HepG2 (cell line): Measurements from ENCODE around the gene FMN2. TPM values are rescaled to one million over a fixed set of nuclear protein-coding genes. Genes with fewer than 3 reads are reported as not detected.

Source experiments
- ATAC-seq: fragments of 200-7000 bp; cut with Tn5 transposase; 3 replicates; pipeline ENCODE4 v1.9.1; 2020; ENCODE audit warnings: mild to moderate bottlenecking, moderate library complexity
- BruUV-seq: library from RNA; stranded (reverse); fragments of 400-500 nt; replicated peaks from 2 replicates; lab custom pipeline; 2021; lab: Mats Ljungman, UMichigan
- CTCF ChIA-PET: fragments of 300-600 bp; formaldehyde crosslinking; extraction: SDS; loops from one replicate; lab custom pipeline; 2021; ENCODE audit warnings: low total read pairs, inconsistent platforms, low intra/inter-chr PET ratio; lab: Yijun Ruan, JAX
- POLR2A ChIA-PET: fragments of 350-600 bp; sonication (Branson Sonifier 250); formaldehyde crosslinking; loops from one replicate; lab custom pipeline; 2020; ENCODE audit warnings: antibody characterized with exemption, inconsistent platforms; lab: Yijun Ruan, JAX
- DNase-seq: peaks from one replicate; pipeline ENCODE4 v3.0.0-alpha.2; 2015; ENCODE audit warnings: low spot score
- FAIRE-seq: peaks from 3 replicates; lab custom pipeline; 2011; peaks lifted over from hg19 to GRCh38; lab: Jason Lieb, UNC
- H2AFZ ChIP-seq: one replicate; pipeline ENCODE4 v1.6.1; 2011; ENCODE audit warnings: low read length, inconsistent platforms
- H3K27ac ChIP-seq: fragments of 300-600 bp; 3 replicates; pipeline ENCODE4 v1.8.0; 2011; ENCODE audit warnings: mixed run types, mild to moderate bottlenecking, mixed read lengths, low read length, inconsistent platforms; ENCODE audit not compliant: insufficient read depth; ENCODE audit errors: extremely low read length
- H3K27me3 ChIP-seq, 2 experiments: fragments of 200-600 bp in 1 of 2; 2 replicates in 1 of 2; 3 replicates in 1 of 2; pipeline versions ENCODE4 v1.6.0 to v1.8.0; 2011; ENCODE audit warnings: low read length in 2 of 2, mild to moderate bottlenecking in 2 of 2, moderate library complexity in 2 of 2, inconsistent platforms in 1 of 2; ENCODE audit not compliant: insufficient read depth in 2 of 2, control insufficient read depth in 1 of 2
- H3K36me3 ChIP-seq, 2 experiments: fragments of 200-600 bp in 1 of 2; replicated peaks in 1 of 2; 2 replicates in 1 of 2; 3 replicates in 1 of 2; pipeline versions ENCODE4 v1.5.1 to v1.8.0; 2011; ENCODE audit warnings: low read length in 2 of 2, inconsistent platforms in 1 of 2; ENCODE audit not compliant: insufficient read depth in 2 of 2, control insufficient read depth in 1 of 2
- H3K4me1 ChIP-seq: 2 replicates; pipeline ENCODE4 v1.5.1; 2012; ENCODE audit warnings: low read length, inconsistent platforms; ENCODE audit not compliant: insufficient read depth
- H3K4me2 ChIP-seq: 2 replicates; pipeline ENCODE4 v1.6.0; 2011; ENCODE audit warnings: low read depth, low read length, inconsistent platforms
- H3K4me3 ChIP-seq, 3 experiments: fragments of 200-600 bp in 1 of 3; sonication (generic), shearing (Covaris generic) in 1 of 3; replicated peaks in 1 of 3; 2 replicates each; pipeline ENCODE4 v1.5.1; 2011 to 2016; ENCODE audit warnings: low read length in 3 of 3, inconsistent platforms in 2 of 3, low read depth in 2 of 3, mild to moderate bottlenecking in 2 of 3, control low read depth in 1 of 3, mixed read lengths in 1 of 3; ENCODE audit not compliant: insufficient read depth in 1 of 3
- H3K79me2 ChIP-seq: one replicate; pipeline ENCODE4 v1.6.1; 2011; ENCODE audit warnings: low read length, inconsistent platforms; ENCODE audit not compliant: insufficient read depth
- H3K9ac ChIP-seq: 2 replicates; pipeline ENCODE4 v1.6.0; 2011; ENCODE audit warnings: mild to moderate bottlenecking, low read depth, low read length, inconsistent platforms; ENCODE audit not compliant: insufficient read depth
- H3K9me3 ChIP-seq: 2 replicates; pipeline ENCODE4 v1.5.1; 2012; ENCODE audit warnings: mild to moderate bottlenecking, low read length
- H4K20me1 ChIP-seq: 2 replicates; pipeline ENCODE4 v1.6.0; 2011; ENCODE audit warnings: inconsistent platforms, mild to moderate bottlenecking, low read length, moderate library complexity; ENCODE audit not compliant: insufficient read depth
- DZIP1 ChIP-seq: sonication (generic); formaldehyde crosslinking; IDR thresholded peaks from 2 replicates; pipeline ENCODE4 v1.5.0; 2020; ENCODE audit warnings: mild to moderate bottlenecking, missing genetic modification reagents
- HNRNPH1 ChIP-seq: fragments of 200-400 bp; formaldehyde crosslinking; optimal IDR thresholded peaks from 2 replicates; pipeline ENCODE3; 2017; ENCODE audit warnings: mild to moderate bottlenecking, low read depth, low read length
- HOXA3 ChIP-seq: sonication (generic); formaldehyde crosslinking; IDR thresholded peaks from 2 replicates; pipeline ENCODE4 v1.5.0; 2020; ENCODE audit warnings: missing genetic modification reagents
- JUND ChIP-seq: sonication (generic); formaldehyde crosslinking; IDR thresholded peaks from 2 replicates; pipeline ENCODE4 v1.8.0; 2022; ENCODE audit warnings: mild to moderate bottlenecking, missing genetic modification reagents
- KLF11 ChIP-seq: IDR thresholded peaks from 2 replicates; pipeline ENCODE4 v1.6.1; 2016; ENCODE audit warnings: missing compliant biosample characterization
- MZF1 ChIP-seq: sonication (generic); formaldehyde crosslinking; IDR thresholded peaks from 2 replicates; pipeline ENCODE4 v1.8.1; 2023; ENCODE audit warnings: mild to moderate bottlenecking, missing genetic modification reagents, borderline replicate concordance
- NCOA1 ChIP-seq: sonication (generic); formaldehyde crosslinking; IDR thresholded peaks from 2 replicates; pipeline ENCODE4 v1.9.0; 2021; ENCODE audit warnings: missing genetic modification reagents
- NCOR1 ChIP-seq: fragments of 200-600 bp; sonication (generic); IDR thresholded peaks from 2 replicates; pipeline ENCODE4 v1.7.0; 2017; ENCODE audit warnings: antibody characterized with exemption, low read length, borderline replicate concordance
- PCBP2 ChIP-seq: fragments of 200-400 bp; formaldehyde crosslinking; optimal IDR thresholded peaks from 2 replicates; pipeline ENCODE3; 2018; ENCODE audit warnings: low read length, low read depth; ENCODE audit not compliant: poor library complexity, severe bottlenecking
- RFXAP ChIP-seq: sonication (generic); formaldehyde crosslinking; IDR thresholded peaks from 2 replicates; pipeline ENCODE4 v1.4.0; 2020; ENCODE audit warnings: missing genetic modification reagents, borderline replicate concordance
- SRSF1 ChIP-seq: fragments of 200-400 bp; formaldehyde crosslinking; optimal IDR thresholded peaks from 2 replicates; pipeline ENCODE3; 2017; ENCODE audit warnings: mild to moderate bottlenecking, low read depth, low read length, moderate library complexity
- ZFP41 ChIP-seq: sonication (generic); formaldehyde crosslinking; IDR thresholded peaks from 2 replicates; pipeline ENCODE4 v1.4.0; 2020; ENCODE audit warnings: mild to moderate bottlenecking, missing genetic modification reagents, borderline replicate concordance
- ZFYVE20 ChIP-seq: sonication (generic); formaldehyde crosslinking; IDR thresholded peaks from 2 replicates; pipeline ENCODE4 v1.8.0; 2023; ENCODE audit warnings: low read depth, mild to moderate bottlenecking, moderate library complexity, missing genetic modification reagents, borderline replicate concordance
- ZNF136 ChIP-seq: sonication (generic); formaldehyde crosslinking; IDR thresholded peaks from 2 replicates; pipeline ENCODE4 v1.8.1; 2022; ENCODE audit warnings: low read depth, mild to moderate bottlenecking, moderate library complexity, missing genetic modification reagents
- ZNF143 ChIP-seq: sonication (generic); formaldehyde crosslinking; IDR thresholded peaks from 2 replicates; pipeline ENCODE4 v1.4.0; 2020; ENCODE audit warnings: missing genetic modification reagents
- ZNF3 ChIP-seq: IDR thresholded peaks from 2 replicates; pipeline ENCODE4 v1.7.0; 2017; ENCODE audit warnings: inconsistent platforms
- ZNF556 ChIP-seq: sonication (generic); formaldehyde crosslinking; IDR thresholded peaks from 2 replicates; pipeline ENCODE4 v1.4.0; 2020; ENCODE audit warnings: mild to moderate bottlenecking, missing genetic modification reagents, borderline replicate concordance
- ZNF569 ChIP-seq: sonication (generic); formaldehyde crosslinking; IDR thresholded peaks from 2 replicates; pipeline ENCODE4 v1.5.0; 2020; ENCODE audit warnings: mild to moderate bottlenecking, missing genetic modification reagents, moderate library complexity, borderline replicate concordance
- ZNF639 ChIP-seq: conservative IDR thresholded peaks from 2 replicates; pipeline ENCODE4 v1.6.1; 2018; ENCODE audit warnings: missing genetic modification reagents
- WGBS: methylation state at CpG from one replicate; pipeline ENCODE4 v1.1.6; 2017; ENCODE audit warnings: low lambda C conversion rate; 5-methylcytosine and 5-hydroxymethylcytosine counted together
- in situ Hi-C: cut with HindIII; loops from 2 replicates; pipeline ENCODE4 v1.10.0; 2017; ENCODE audit warnings: low pct_unique_long_range_greater_than_20kb; ENCODE audit not compliant: extremely low pct_ligation_motif_present
- intact Hi-C: fragments of 100-400 bp; cut with micrococcal nuclease; formaldehyde crosslinking; loops from one replicate; pipeline ENCODE4 v1.10.0; 2022; ENCODE audit not compliant: unreplicated experiment
- polyA plus RNA-seq, 8 experiments: library from polyadenylated mRNA; depleted of rRNA in 3 of 8; stranded (reverse) in 7 of 8; unstranded in 1 of 8; fragments of >200 nt; fragmentation: Illumina TruSeq in 4 of 8; extraction: Trizol in 4 of 8; gene quantifications; 2 replicates each; pipeline versions ENCODE4 v1.2.1 to v1.2.3, GENCODE V29; 2011 to 2016; ENCODE audit warnings: low read depth in 4 of 8, missing spikeins in 1 of 8, mixed read lengths in 1 of 8; ENCODE audit not compliant: insufficient read depth in 1 of 8
- total RNA-seq, 5 experiments: library from RNA; depleted of rRNA; stranded (reverse); fragments of >200 nt; fragmentation: Illumina TruSeq; extraction: Trizol; gene quantifications; 2 replicates each; pipeline ENCODE4 v1.2.3, GENCODE V29; 2016; ENCODE audit warnings: low read depth in 1 of 5

FMN2 gene
- total and polyA plus RNA-seq, 2 of the 13 experiments (the other 11 are each of a cell fraction or from before 2014, with no cell fraction given): not detected

- ATAC-seq (no peak), FAIRE-seq (no peak), DNase-seq (no peak)
- Histone ChIP-seq H3K27me3 (no peaks in the 10 kb centered on the region), H4K20me1 (no peaks in the 10 kb centered on the region), H3K27ac (no peak overlapping the region), H3K9me3 (no peaks in the 10 kb centered on the region), H3K79me2 (no peaks in the 10 kb centered on the region), H3K36me3 (no peaks in the 10 kb centered on the region), H3K4me3 (no peak overlapping the region), H3K4me1 (no peaks in the 10 kb centered on the region), H3K4me2 (no peak overlapping the region), H2AFZ (no peak overlapping the region), H3K9ac (no peak overlapping the region)
- intact Hi-C loops: no loop called here
- in situ Hi-C loops: no loop called here
- POLR2A ChIA-PET: no interaction called here
- TF ChIP-seq ZFP41 (CRISPR knock-in tag): no peak
- no peak for TF ChIP-seq SRSF1
- TF ChIP-seq ZNF556 (CRISPR knock-in tag): no peak
- no peak for TF ChIP-seq HNRNPH1
- TF ChIP-seq JUND (CRISPR knock-in tag): no peak
- TF ChIP-seq RFXAP: no peak
- no peak for TF ChIP-seq ZNF639 (CRISPR knock-in tag)
- TF ChIP-seq ZNF3 (CRISPR knock-in tag): no peak
- TF ChIP-seq ZNF136 (CRISPR knock-in tag): no peak
- no peak for TF ChIP-seq PCBP2
- TF ChIP-seq DZIP1 (CRISPR knock-in tag): no peak
- no peak for TF ChIP-seq NCOR1
- TF ChIP-seq ZNF143 (CRISPR knock-in tag): no peak
- no peak for TF ChIP-seq NCOA1 (CRISPR knock-in tag)
- no peak for TF ChIP-seq ZFYVE20 (CRISPR knock-in tag)
- TF ChIP-seq MZF1 (CRISPR knock-in tag): no peak
- TF ChIP-seq HOXA3: no peak
- no peak for TF ChIP-seq KLF11 (CRISPR knock-in tag)
- no peak for TF ChIP-seq ZNF569 (CRISPR knock-in tag)
- CTCF ChIA-PET: no interaction called here
- 13% methylated on average over 5 of the region's 5 CpGs for WGBS
- no TSS peak for BruUV-seq
Observed at GRCh38 chr1:240109920-240110636, 18.4 kb downstream of the FMN2 start.
